IMR-90 (cell line): ENCODE measurements around the gene AQP9. TPM values are rescaled to one million over a fixed set of nuclear protein-coding genes. Genes with fewer than 3 reads are reported as not detected.

Experiments
- ATAC-seq: fragments of 200-7000 bp; cut with Tn5 transposase; 2 replicates; pipeline ENCODE4 v1.9.1; 2020; ENCODE audit warnings: low read depth, mild to moderate bottlenecking, moderate library complexity
- BruUV-seq: library from RNA; stranded (reverse); fragments of 400-500 nt; replicated peaks from 2 replicates; lab custom pipeline; 2021; lab: Mats Ljungman, UMichigan
- CTCF ChIA-PET: fragments of 300-600 bp; formaldehyde crosslinking; extraction: SDS; loops from one replicate; lab custom pipeline; 2021; ENCODE audit warnings: antibody characterized with exemption; lab: Yijun Ruan, JAX
- POLR2A ChIA-PET: fragments of 300-600 bp; sonication (Branson Sonifier 250); formaldehyde crosslinking; loops from one replicate; lab custom pipeline; 2022; ENCODE audit warnings: antibody characterized with exemption; ENCODE audit not compliant: unreplicated experiment; lab: Charles Lee
- DNase-seq: peaks from one replicate; pipeline ENCODE4 v3.0.0; 2013
- H2AFZ ChIP-seq: replicated peaks from 2 replicates; pipeline ENCODE3; 2013; ENCODE audit warnings: low read length, mild to moderate bottlenecking; ENCODE audit not compliant: poor library complexity
- H2AK5ac ChIP-seq: 2 replicates; pipeline ENCODE4 v1.6.1; 2013; ENCODE audit warnings: low read depth, low read length, inconsistent platforms
- H2AK9ac ChIP-seq: replicated peaks from 2 replicates; pipeline ENCODE3; 2013; ENCODE audit warnings: mild to moderate bottlenecking, low read depth, low read length, moderate library complexity; ENCODE audit not compliant: poor library complexity
- H2BK120ac ChIP-seq: 2 replicates; pipeline ENCODE4 v1.6.1; 2013; ENCODE audit warnings: low read depth, low read length, inconsistent platforms
- H2BK15ac ChIP-seq: 3 replicates; pipeline ENCODE4 v1.6.1; 2013; ENCODE audit warnings: low read depth, low read length, inconsistent platforms
- H2BK20ac ChIP-seq: 2 replicates; pipeline ENCODE4 v1.6.1; 2013; ENCODE audit warnings: low read depth, mild to moderate bottlenecking, inconsistent platforms, low read length, moderate library complexity
- H2BK5ac ChIP-seq: 2 replicates; pipeline ENCODE4 v1.6.1; 2013; ENCODE audit warnings: mild to moderate bottlenecking, low read depth, low read length, inconsistent platforms; ENCODE audit not compliant: poor library complexity, severe bottlenecking
- H3K14ac ChIP-seq: replicated peaks from 2 replicates; pipeline ENCODE4 v1.6.1; 2013; ENCODE audit warnings: low read depth, low read length, inconsistent platforms
- H3K18ac ChIP-seq: 2 replicates; pipeline ENCODE4 v1.6.1; 2013; ENCODE audit warnings: low read depth, low read length, control low read depth
- H3K23ac ChIP-seq: 2 replicates; pipeline ENCODE4 v1.6.1; 2013; ENCODE audit warnings: low read depth, low read length, inconsistent platforms
- H3K27ac ChIP-seq: 2 replicates; pipeline ENCODE4 v1.5.1; 2013; ENCODE audit warnings: mild to moderate bottlenecking, control low read depth, low read length; ENCODE audit not compliant: insufficient read depth
- H3K27me3 ChIP-seq: 2 replicates; pipeline ENCODE4 v1.6.1; 2013; ENCODE audit warnings: low read length; ENCODE audit not compliant: control insufficient read depth, insufficient read depth
- H3K36me3 ChIP-seq: 2 replicates; pipeline ENCODE4 v1.6.1; 2013; ENCODE audit warnings: low read length, mixed read lengths; ENCODE audit not compliant: control insufficient read depth, insufficient read depth
- H3K4ac ChIP-seq: 2 replicates; pipeline ENCODE4 v1.6.1; 2013; ENCODE audit warnings: low read depth, low read length, inconsistent platforms
- H3K4me1 ChIP-seq: 2 replicates; pipeline ENCODE4 v1.6.1; 2013; ENCODE audit warnings: low read length, mixed read lengths; ENCODE audit not compliant: control insufficient read depth, insufficient read depth
- H3K4me2 ChIP-seq: 2 replicates; pipeline ENCODE4 v1.6.1; 2013; ENCODE audit warnings: low read depth, mild to moderate bottlenecking, control low read depth, low read length, moderate library complexity
- H3K4me3 ChIP-seq: 2 replicates; pipeline ENCODE4 v1.5.1; 2013; ENCODE audit warnings: low read depth, mild to moderate bottlenecking, control low read depth, low read length, moderate library complexity; ENCODE audit not compliant: insufficient read depth
- H3K56ac ChIP-seq: 2 replicates; pipeline ENCODE4 v1.6.1; 2013; ENCODE audit warnings: low read length, inconsistent platforms; ENCODE audit not compliant: insufficient read depth; ENCODE audit errors: extremely low read depth
- H3K79me1 ChIP-seq, 2 experiments: 2 replicates each; pipeline ENCODE4 v1.6.1; 2013; ENCODE audit warnings: low read length in 2 of 2, inconsistent platforms in 1 of 2, low read depth in 1 of 2
- H3K9ac ChIP-seq: 2 replicates; pipeline ENCODE4 v1.6.1; 2013; ENCODE audit warnings: low read depth, low read length, control low read depth
- H3K9me1 ChIP-seq: 2 replicates; pipeline ENCODE4 v1.6.1; 2013; ENCODE audit warnings: low read length, inconsistent platforms; ENCODE audit not compliant: insufficient read depth
- H3K9me3 ChIP-seq: 2 replicates; pipeline ENCODE4 v1.6.1; 2013; ENCODE audit warnings: low read length; ENCODE audit not compliant: control insufficient read depth, insufficient read depth
- H4K20me1 ChIP-seq: 2 replicates; pipeline ENCODE4 v1.6.1; 2013; ENCODE audit warnings: low read length, inconsistent platforms; ENCODE audit not compliant: insufficient read depth
- H4K5ac ChIP-seq: 2 replicates; pipeline ENCODE4 v1.6.1; 2013; ENCODE audit warnings: mild to moderate bottlenecking, low read depth, low read length, control low read depth
- H4K8ac ChIP-seq, 2 experiments: 2 replicates each; pipeline ENCODE4 v1.6.1; 2013; ENCODE audit warnings: low read depth in 2 of 2, low read length in 2 of 2, control low read depth in 1 of 2, inconsistent platforms in 1 of 2
- H4K91ac ChIP-seq: 2 replicates; pipeline ENCODE4 v1.6.1; 2013; ENCODE audit warnings: low read depth, low read length, inconsistent platforms; ENCODE audit not compliant: insufficient read depth
- BHLHE40 ChIP-seq: fragments of 150-350 bp; IDR thresholded peaks from 2 replicates; pipeline ENCODE4 v1.6.1; 2016; ENCODE audit warnings: mild to moderate bottlenecking, low read depth, low read length
- CEBPB ChIP-seq: IDR thresholded peaks from 2 replicates; pipeline ENCODE4 v1.6.1; 2012; ENCODE audit warnings: low read depth, low read length, improper control_type of control experiment
- CHD1 ChIP-seq: IDR thresholded peaks from 2 replicates; pipeline ENCODE4 v1.6.1; 2012; ENCODE audit warnings: low read depth, low read length, improper control_type of control experiment
- CTCF ChIP-seq: conservative IDR thresholded peaks from 2 replicates; pipeline ENCODE4 v1.5.1; 2012; ENCODE audit warnings: mild to moderate bottlenecking, low read depth, low read length, improper control_type of control experiment
- FOS ChIP-seq: fragments of 150-350 bp; IDR thresholded peaks from 2 replicates; pipeline ENCODE4 v1.6.1; 2016; ENCODE audit warnings: low read depth, low read length
- MXI1 ChIP-seq: IDR thresholded peaks from 2 replicates; pipeline ENCODE4 v1.6.1; 2012; ENCODE audit warnings: low read depth, mild to moderate bottlenecking, low read length, moderate library complexity, borderline replicate concordance
- NFE2L2 ChIP-seq: fragments of 150-350 bp; IDR thresholded peaks from 2 replicates; pipeline ENCODE4 v1.6.1; 2016; ENCODE audit warnings: low read depth, mild to moderate bottlenecking, low read length
- POLR2A ChIP-seq: IDR thresholded peaks from 2 replicates; pipeline ENCODE4 v1.6.1; 2012; ENCODE audit warnings: mild to moderate bottlenecking, low read depth, low read length
- RAD21 ChIP-seq: IDR thresholded peaks from 2 replicates; pipeline ENCODE4 v1.6.1; 2012; ENCODE audit warnings: low read length, improper control_type of control experiment
- RCOR1 ChIP-seq: IDR thresholded peaks from 2 replicates; pipeline ENCODE4 v1.6.1; 2012; ENCODE audit warnings: mild to moderate bottlenecking, low read length, improper control_type of control experiment; ENCODE audit not compliant: insufficient replicate concordance
- RFX5 ChIP-seq: IDR thresholded peaks from 2 replicates; pipeline ENCODE4 v1.8.0; 2012; ENCODE audit warnings: low read depth, mild to moderate bottlenecking, low read length, moderate library complexity
- SMC3 ChIP-seq: fragments of 150-350 bp; IDR thresholded peaks from 2 replicates; pipeline ENCODE4 v1.6.1; 2016; ENCODE audit warnings: low read depth, mild to moderate bottlenecking, antibody characterized with exemption, low read length, moderate library complexity
- whole genome bisulfite sequencing, 2 experiments: methylation state at CpG; one replicate each; pipeline versions ENCODE4 v1.1.5 to v1.1.7; 2013; ENCODE audit warnings: missing lambda C conversion rate in 2 of 2; ENCODE audit not compliant: insufficient read length in 1 of 2; ENCODE audit errors: extremely low coverage in 2 of 2; 5-methylcytosine and 5-hydroxymethylcytosine counted together
- dilution Hi-C: fragments of 300-500 bp; cut with HindIII; formaldehyde crosslinking; loops from one replicate; pipeline ENCODE4 v1.14.3; 2018; ENCODE audit warnings: low sequenced_read_pairs; ENCODE audit not compliant: unreplicated experiment
- in situ Hi-C: fragments of 300-500 bp; cut with MboI; formaldehyde crosslinking; loops from 3 replicates; pipeline ENCODE4 v1.14.3; 2019; ENCODE audit warnings: low sequenced_read_pairs, inconsistent platforms, mixed read lengths
- intact Hi-C: fragments of 100-400 bp; cut with micrococcal nuclease; formaldehyde crosslinking; loops from 2 replicates; pipeline ENCODE4 v1.10.0; 2022
- polyA plus RNA-seq, 3 experiments: library from polyadenylated mRNA; depleted of rRNA; stranded (reverse); fragments of >200 nt; gene quantifications; 2 replicates each; pipeline ENCODE4 v1.2.3, GENCODE V29; 2012; ENCODE audit warnings: low replicate concordance in 1 of 3
- total RNA-seq: library from RNA; depleted of rRNA; stranded (reverse); fragments of >200 nt; gene quantifications from 2 replicates; pipeline ENCODE4 v1.2.3, GENCODE V29; 2012
- TF ChIP-seq, protein P1 (sequence below): fragments of 150-350 bp; IDR thresholded peaks from 2 replicates; pipeline ENCODE4 v1.6.1; 2017; ENCODE audit warnings: mild to moderate bottlenecking, antibody characterized with exemption, low read length, low read depth

AQP9 gene
- total and polyA plus RNA-seq, 2 of the 4 experiments (the other 2 are of a cell fraction), result not detected

GRCh38 chr15:58217460-58217859 is 79.3 kb downstream of the AQP9 start:
- CTCF ChIA-PET, result no interaction called here
- no peak overlapping the region for H2BK20ac ChIP-seq
- no peak for ATAC-seq
- no peaks in the 10 kb centered on the region for H3K4me1 ChIP-seq
- H3K36me3 ChIP-seq, result no peaks in the 10 kb centered on the region
- intact Hi-C loops (loop anchor here (10.0 kb wide), 1 partner anchor 1307 kb away; no protein-coding TSS in a partner anchor), in situ Hi-C loops (loop anchor here (25.0 kb wide), 1 partner anchor 1270 kb away; no protein-coding TSS in a partner anchor), dilution Hi-C loops (no loop called here)
- POLR2A ChIA-PET, result no interaction called here
- BruUV-seq, result no TSS peak
- no peak overlapping the region for H4K8ac ChIP-seq
- no peak overlapping the region for H4K91ac ChIP-seq
- no peak overlapping the region for H2BK120ac ChIP-seq
- H2AK9ac ChIP-seq, result no peak overlapping the region
- no peak overlapping the region for H3K23ac ChIP-seq
- DNase-seq, result no peak
- no peaks in the 10 kb centered on the region for H4K20me1 ChIP-seq
- H3K9me1 ChIP-seq, result no peaks in the 10 kb centered on the region
- no peak overlapping the region for H3K4me3 ChIP-seq
- no peak overlapping the region for H3K14ac ChIP-seq
- no peak overlapping the region for H2AK5ac ChIP-seq
- no peak overlapping the region for H3K18ac ChIP-seq
- no peak overlapping the region for H3K27ac ChIP-seq
- 100% methylated on average over 1 of the region's 4 CpGs; no CpG with 5 or more reads in 1 of the 2 experiments for WGBS, 2 experiments
- no peak overlapping the region for H2BK15ac ChIP-seq
- H4K5ac ChIP-seq, result no peak overlapping the region
- H3K56ac ChIP-seq, result no peak overlapping the region
- no peak overlapping the region for H3K4ac ChIP-seq
- TF ChIP-seq POLR2A, result no peak
- no peak for TF ChIP-seq FOS
- no peak for TF ChIP-seq CHD1
- TF ChIP-seq CEBPB, result no peak
- TF ChIP-seq, protein P1, sequence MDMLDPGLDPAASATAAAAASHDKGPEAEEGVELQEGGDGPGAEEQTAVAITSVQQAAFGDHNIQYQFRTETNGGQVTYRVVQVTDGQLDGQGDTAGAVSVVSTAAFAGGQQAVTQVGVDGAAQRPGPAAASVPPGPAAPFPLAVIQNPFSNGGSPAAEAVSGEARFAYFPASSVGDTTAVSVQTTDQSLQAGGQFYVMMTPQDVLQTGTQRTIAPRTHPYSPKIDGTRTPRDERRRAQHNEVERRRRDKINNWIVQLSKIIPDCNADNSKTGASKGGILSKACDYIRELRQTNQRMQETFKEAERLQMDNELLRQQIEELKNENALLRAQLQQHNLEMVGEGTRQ, result no peak
- no peak for TF ChIP-seq RCOR1
- no peak for TF ChIP-seq RFX5
- TF ChIP-seq BHLHE40, result no peak
- no peak for TF ChIP-seq RAD21
- TF ChIP-seq SMC3, result no peak
- no peak for TF ChIP-seq MXI1
- no peak for TF ChIP-seq CTCF
- TF ChIP-seq NFE2L2, result no peak
- H2AFZ ChIP-seq, result no peak overlapping the region
- H3K9me3 ChIP-seq, result no peaks in the 10 kb centered on the region; the same call in 1 of the 2 replicates
- H3K9ac ChIP-seq, result no peak overlapping the region
- H3K79me1 ChIP-seq, result no peaks in the 10 kb centered on the region
- no peaks in the 10 kb centered on the region for H3K27me3 ChIP-seq
- H2BK5ac ChIP-seq, result no peak overlapping the region
- no peak overlapping the region for H3K4me2 ChIP-seq
